NCI-H524 treated with DMSO at 0.1 percent for 48 hours (cell line): ENCODE data around the gene TBC1D17.

ENCODE experiments used
- DNase-seq: peaks from one replicate; lab custom pipeline; 2025; lab: John Stamatoyannopoulos, UW

The TBC1D17 gene

GRCh38 chr19:49861541-49862378, 15.7 kb upstream of the TBC1D17 start:
- DNase-seq = no peak

- no peak for DNase-seq
These were observed 14.9 kb upstream of the TBC1D17 start for GRCh38 chr19:49862391-49863253.

- no peak for DNase-seq
These were observed 14.1 kb upstream of the TBC1D17 start for GRCh38 chr19:49863254-49863934.

- DNase-seq = no peak
These were observed 13.6 kb upstream of the TBC1D17 start for GRCh38 chr19:49863935-49864320.

GRCh38 chr19:49864890-49865289, 12.6 kb upstream of the TBC1D17 start:
- no peak for DNase-seq

- DNase-seq = peak; percentile 74
These were observed 10.3 kb upstream of the TBC1D17 start, which contains the start of gene PNKP for GRCh38 chr19:49866933-49867782. TSS of gene PNKP (minus strand) at chr19:49867576. CDS start at chr19:49867204, 372 bp downstream.

- DNase-seq = no peak
These were observed 8.5 kb upstream of the TBC1D17 start for GRCh38 chr19:49869009-49869483.

- peak; percentile 100 for DNase-seq
These were observed 7.8 kb upstream of the TBC1D17 start for GRCh38 chr19:49869484-49870308.

- no peak for DNase-seq
These were observed 7.1 kb upstream of the TBC1D17 start for GRCh38 chr19:49870309-49870901.

- DNase-seq = no peak
These were observed 6.0 kb upstream of the TBC1D17 start for GRCh38 chr19:49871349-49871985.

- DNase-seq = no peak
These were observed 5.0 kb upstream of the TBC1D17 start for GRCh38 chr19:49872245-49873128.

- no peak for DNase-seq
These were observed 4.4 kb upstream of the TBC1D17 start for GRCh38 chr19:49873129-49873521.

- no peak for DNase-seq
These were observed 3.7 kb upstream of the TBC1D17 start for GRCh38 chr19:49873834-49874233.

GRCh38 chr19:49874503-49875157, 2.9 kb upstream of the TBC1D17 start:
- DNase-seq = no peak

GRCh38 chr19:49875177-49875576, 2.3 kb upstream of the TBC1D17 start:
- DNase-seq = no peak

- no peak for DNase-seq
These were observed 1.6 kb upstream of the TBC1D17 start for GRCh38 chr19:49875857-49876421.

- peak; percentile 92 for DNase-seq
These were observed 981 bp upstream of the TBC1D17 start for GRCh38 chr19:49876422-49877019.
